OCI-LY7 (cell line): ENCODE data around the gene TMPRSS4. TPM values are rescaled to one million over a fixed set of nuclear protein-coding genes. Genes with fewer than 3 reads are reported as not detected.

Experiments used
- BruUV-seq: library from RNA; stranded (reverse); fragments of 400-500 nt; replicated peaks from 2 replicates; lab custom pipeline; 2021; lab: Mats Ljungman, UMichigan
- CTCF ChIA-PET: fragments of 300-600 bp; sonication (Branson Sonifier 250); formaldehyde crosslinking; loops from one replicate; lab custom pipeline; 2022; ENCODE audit warnings: antibody characterized with exemption; ENCODE audit not compliant: unreplicated experiment; lab: Charles Lee
- POLR2A ChIA-PET: fragments of 300-600 bp; sonication (Branson Sonifier 250); formaldehyde crosslinking; loops from one replicate; lab custom pipeline; 2022; ENCODE audit warnings: antibody characterized with exemption; lab: Charles Lee
- DNase-seq: peaks from one replicate; pipeline ENCODE4 v3.0.0-alpha.2; 2015; ENCODE audit warnings: low spot score
- H2AFZ ChIP-seq: fragments of 200-600 bp; sonication (generic), shearing (Covaris generic); 2 replicates; pipeline ENCODE4 v1.6.1; 2014; ENCODE audit warnings: mild to moderate bottlenecking, antibody characterized with exemption, low read length, moderate library complexity
- H3K27ac ChIP-seq: fragments of 200-600 bp; sonication (generic); 2 replicates; pipeline ENCODE4 v1.5.1; 2014; ENCODE audit warnings: mixed run types, low read depth, mild to moderate bottlenecking, moderate library complexity, low read length, inconsistent platforms; ENCODE audit not compliant: poor library complexity, severe bottlenecking
- H3K36me3 ChIP-seq: fragments of 200-600 bp; sonication (generic); 2 replicates; pipeline ENCODE4 v1.6.1; 2014; ENCODE audit warnings: mild to moderate bottlenecking, antibody characterized with exemption, low read length, moderate library complexity, mixed read lengths; ENCODE audit not compliant: insufficient read depth
- H3K4me1 ChIP-seq: fragments of 200-600 bp; sonication (generic); 2 replicates; pipeline ENCODE4 v1.5.1; 2014; ENCODE audit warnings: mild to moderate bottlenecking, low read length; ENCODE audit not compliant: insufficient read depth, poor library complexity, severe bottlenecking
- H3K4me2 ChIP-seq: fragments of 200-600 bp; sonication (generic); 2 replicates; pipeline ENCODE4 v1.6.1; 2014; ENCODE audit warnings: mild to moderate bottlenecking, low read length
- H3K4me3 ChIP-seq: fragments of 200-600 bp; sonication (generic); 2 replicates; pipeline ENCODE4 v1.5.1; 2014; ENCODE audit warnings: mild to moderate bottlenecking, low read depth, low read length; ENCODE audit not compliant: poor library complexity, severe bottlenecking
- H3K79me2 ChIP-seq: fragments of 200-600 bp; sonication (generic); 2 replicates; pipeline ENCODE4 v1.6.1; 2016; ENCODE audit warnings: low read depth, mild to moderate bottlenecking, low read length, moderate library complexity, mixed read lengths; ENCODE audit not compliant: insufficient read depth
- H3K9me2 ChIP-seq: fragments of 200-600 bp; sonication (generic); 2 replicates; pipeline ENCODE4 v1.6.1; 2016; ENCODE audit warnings: mild to moderate bottlenecking, low read length, mixed read lengths; ENCODE audit not compliant: insufficient read depth
- H3K9me3 ChIP-seq: fragments of 200-600 bp; sonication (generic); 2 replicates; pipeline ENCODE4 v1.6.1; 2014; ENCODE audit warnings: mild to moderate bottlenecking, mixed run types, low read length, mixed read lengths
- H4K20me1 ChIP-seq: fragments of 200-600 bp; sonication (generic); 2 replicates; pipeline ENCODE4 v1.6.1; 2014; ENCODE audit warnings: mild to moderate bottlenecking, antibody characterized with exemption, low read length, moderate library complexity, mixed read lengths; ENCODE audit not compliant: insufficient read depth
- EZH2phosphoT487 ChIP-seq: fragments of 200-600 bp; sonication (generic); IDR thresholded peaks from 2 replicates; pipeline ENCODE4 v1.6.1; 2018; ENCODE audit warnings: low read depth, borderline replicate concordance, mild to moderate bottlenecking, mixed run types, antibody characterized with exemption, low read length, moderate library complexity, mixed read lengths
- intact Hi-C: fragments of 100-400 bp; cut with micrococcal nuclease; formaldehyde crosslinking; loops from one replicate; pipeline ENCODE4 v1.10.0; 2022; ENCODE audit not compliant: unreplicated experiment
- total RNA-seq, 2 experiments: library from RNA; depleted of rRNA in 1 of 2; stranded (reverse); fragments of >200 nt in 1 of 2; shearing (Covaris generic) in 1 of 2; gene quantifications; 2 replicates each; pipeline ENCODE4 v1.2.3, GENCODE V29; 2014 to 2022
- TF ChIP-seq, protein P1 (sequence below): fragments of 200-600 bp; sonication (generic); conservative IDR thresholded peaks from 2 replicates; pipeline ENCODE4 v1.5.1; 2014; ENCODE audit warnings: mild to moderate bottlenecking, antibody characterized with exemption, low read length, moderate library complexity, mixed read lengths

Gene TMPRSS4
- total RNA-seq, 2 experiments from 2014 or later = 0.03 TPM; not detected in 1

DNA sequence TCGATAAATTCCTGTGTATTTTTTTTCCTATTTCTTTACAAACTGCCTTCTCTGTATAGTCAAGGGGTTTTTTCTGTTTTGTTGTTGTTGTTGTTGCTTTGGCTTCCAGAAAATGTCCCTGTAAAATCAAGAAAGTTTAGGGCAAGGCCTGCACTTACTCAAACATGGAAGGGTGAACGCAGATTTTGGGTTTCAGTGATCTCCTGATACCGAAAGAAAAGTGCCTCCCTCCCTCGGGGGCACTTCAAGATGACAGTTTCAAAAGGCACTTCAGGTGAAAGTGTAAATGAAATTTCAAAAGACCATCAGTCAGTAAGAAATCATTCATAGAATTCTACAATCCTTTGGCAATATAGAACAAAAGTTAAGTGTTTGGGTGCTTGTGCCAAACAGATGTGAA, 43.4 kb upstream of the TMPRSS4 start:
- Histone ChIP-seq H3K4me2 (no peak overlapping the region), H3K4me3 (no peak overlapping the region), H3K9me3 (no peaks in the 10 kb centered on the region), H4K20me1 (no peaks in the 10 kb centered on the region), H2AFZ (no peak overlapping the region), H3K4me1 (no peaks in the 10 kb centered on the region), H3K27ac (no peak overlapping the region), H3K36me3 (no peaks in the 10 kb centered on the region), H3K79me2 (no peaks in the 10 kb centered on the region), H3K9me2 (no peaks in the 10 kb centered on the region)
- CTCF ChIA-PET = no interaction called here
- TF ChIP-seq, protein P1, sequence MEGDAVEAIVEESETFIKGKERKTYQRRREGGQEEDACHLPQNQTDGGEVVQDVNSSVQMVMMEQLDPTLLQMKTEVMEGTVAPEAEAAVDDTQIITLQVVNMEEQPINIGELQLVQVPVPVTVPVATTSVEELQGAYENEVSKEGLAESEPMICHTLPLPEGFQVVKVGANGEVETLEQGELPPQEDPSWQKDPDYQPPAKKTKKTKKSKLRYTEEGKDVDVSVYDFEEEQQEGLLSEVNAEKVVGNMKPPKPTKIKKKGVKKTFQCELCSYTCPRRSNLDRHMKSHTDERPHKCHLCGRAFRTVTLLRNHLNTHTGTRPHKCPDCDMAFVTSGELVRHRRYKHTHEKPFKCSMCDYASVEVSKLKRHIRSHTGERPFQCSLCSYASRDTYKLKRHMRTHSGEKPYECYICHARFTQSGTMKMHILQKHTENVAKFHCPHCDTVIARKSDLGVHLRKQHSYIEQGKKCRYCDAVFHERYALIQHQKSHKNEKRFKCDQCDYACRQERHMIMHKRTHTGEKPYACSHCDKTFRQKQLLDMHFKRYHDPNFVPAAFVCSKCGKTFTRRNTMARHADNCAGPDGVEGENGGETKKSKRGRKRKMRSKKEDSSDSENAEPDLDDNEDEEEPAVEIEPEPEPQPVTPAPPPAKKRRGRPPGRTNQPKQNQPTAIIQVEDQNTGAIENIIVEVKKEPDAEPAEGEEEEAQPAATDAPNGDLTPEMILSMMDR = no peak
- no peak for TF ChIP-seq EZH2phosphoT487
- no TSS peak for BruUV-seq
- POLR2A ChIA-PET = no interaction called here
- intact Hi-C loops = no loop called here
- DNase-seq = no peak

DNA sequence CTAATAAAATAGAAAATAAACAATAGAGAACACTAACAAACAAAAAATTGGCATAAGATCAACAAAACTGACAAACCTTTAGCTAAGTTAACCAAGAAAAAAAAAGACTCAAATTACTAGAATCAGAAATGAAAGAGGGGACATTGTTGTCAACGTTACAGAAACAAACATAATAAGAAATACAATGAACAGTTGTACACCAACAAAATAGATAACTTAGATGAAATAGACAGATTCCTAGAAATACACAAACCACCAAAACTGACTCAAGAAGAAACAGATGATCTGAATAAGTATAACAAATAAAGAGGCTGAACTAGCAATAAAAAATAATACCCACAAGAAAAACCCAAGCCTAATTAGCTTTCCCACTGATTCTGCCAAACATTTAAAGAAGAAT, 34.7 kb upstream of the TMPRSS4 start:
- ChIA-PET POLR2A (interaction anchor here (0.6 to 0.7 kb wide), 4 partner anchors 11 to 162 kb away, joined by 3 to 4 read pairs (median 3); no protein-coding TSS in a partner anchor), CTCF (no interaction called here)
- H2AFZ ChIP-seq = no peak overlapping the region
- H3K9me3 ChIP-seq = no peaks in the 10 kb centered on the region
- DNase-seq = no peak
- H3K79me2 ChIP-seq = no peaks in the 10 kb centered on the region
- TF ChIP-seq, protein P1 = no peak
- TF ChIP-seq EZH2phosphoT487 = no peak
- BruUV-seq = no TSS peak
- H3K9me2 ChIP-seq = no peaks in the 10 kb centered on the region
- intact Hi-C loops = no loop called here
- no peak overlapping the region for H3K4me3 ChIP-seq
- no peaks in the 10 kb centered on the region for H4K20me1 ChIP-seq
- H3K27ac ChIP-seq = no peak overlapping the region
- no peak overlapping the region for H3K4me2 ChIP-seq
- no peaks in the 10 kb centered on the region for H3K36me3 ChIP-seq
- H3K4me1 ChIP-seq = no peaks in the 10 kb centered on the region

DNA sequence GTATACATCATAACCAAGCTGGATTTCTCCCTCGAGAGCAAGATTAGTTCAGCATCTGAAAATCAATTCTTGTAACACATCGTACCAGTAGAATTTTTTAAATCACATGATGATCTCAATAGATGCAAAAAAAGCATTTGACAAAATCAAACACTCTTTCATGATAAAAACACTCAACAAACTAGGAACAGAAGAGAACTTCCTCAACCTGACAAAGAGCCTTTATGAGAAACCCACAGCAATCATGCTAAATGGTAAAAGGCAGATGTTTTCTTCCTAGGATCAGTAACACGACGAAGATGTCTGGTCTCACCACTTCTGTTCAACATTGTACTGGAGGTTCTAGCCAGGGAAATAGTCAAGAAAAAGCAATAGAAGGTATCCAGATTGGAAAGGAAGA, 34.1 kb upstream of the TMPRSS4 start:
- H3K27ac ChIP-seq = no peak overlapping the region
- no peaks in the 10 kb centered on the region for H3K79me2 ChIP-seq
- BruUV-seq = no TSS peak
- no peaks in the 10 kb centered on the region for H3K4me1 ChIP-seq
- no peak overlapping the region for H3K4me2 ChIP-seq
- POLR2A ChIA-PET = interaction anchor here (0.7 kb wide), 1 partner anchor 12 kb away, joined by 4 read pairs; no protein-coding TSS in a partner anchor
- H3K9me2 ChIP-seq = no peaks in the 10 kb centered on the region
- CTCF ChIA-PET = no interaction called here
- no peaks in the 10 kb centered on the region for H4K20me1 ChIP-seq
- no peaks in the 10 kb centered on the region for H3K9me3 ChIP-seq
- intact Hi-C loops = no loop called here
- no peaks in the 10 kb centered on the region for H3K36me3 ChIP-seq
- no peak for DNase-seq
- TF ChIP-seq, protein P1 = no peak
- TF ChIP-seq EZH2phosphoT487 = no peak
- no peak overlapping the region for H3K4me3 ChIP-seq
- H2AFZ ChIP-seq = no peak overlapping the region
